ENCODE data around the gene GSDMA. TPM values are rescaled to one million over a fixed set of nuclear protein-coding genes. Genes with fewer than 3 reads are reported as not detected.

The GSDMA gene
- total RNA-seq, 1 experiment from 2014 or later = not detected

GRCh38 chr17:39954876-39955275 lies 7.9 kb upstream of the GSDMA start:
- peaks cover 8% of the 10 kb centered on the region for H3K23me2 ChIP-seq (ENCODE audit: insufficient read length, low read depth, low read length, poor library complexity, severe bottlenecking)
- no peak for TF ChIP-seq CTCF (conservative IDR thresholded peaks at IDR 0.05)
- H3K79me2 ChIP-seq (ENCODE audit: insufficient read depth, low read length) = no peaks in the 10 kb centered on the region
- Mint-ChIP-seq H3K27ac (0 out of 7 replicates have a peak overlapping the region, but pooled peaks of 1 of the 3 experiments have one; percentile 15), H3K36me3 (ENCODE audit: insufficient read depth in 1 of 3, low read depth in 3 of 3) (no peaks in the 10 kb centered on the region), H3K9me3 (no peaks in the 10 kb centered on the region; a peak in 1 of 5 replicates), H3K4me1 (peaks cover 22 to 27% of the 10 kb centered on the region in 2 experiments), H3K4me3 (peak overlapping the region; percentile 34 to 91; a peak in 3 of 5 replicates), H3K27me3 (ENCODE audit: low read depth) (peaks cover 19% of the 10 kb centered on the region)
- H2BK120ac ChIP-seq (ENCODE audit: low read depth, low read length, poor library complexity, severe bottlenecking) = no peak overlapping the region
- no peak overlapping the region for H4K8ac ChIP-seq (replicated peaks; ENCODE audit: insufficient read length, low read depth, low read length)
- no peak overlapping the region for H2BK12ac ChIP-seq (ENCODE audit: insufficient read length, low read depth, low read length)
- no peak overlapping the region for H2BK15ac ChIP-seq (ENCODE audit: low read depth, low read length)
- H3K18ac ChIP-seq (ENCODE audit: insufficient read length, low read depth, low read length) = no peak overlapping the region
- no peak overlapping the region for H4K5ac ChIP-seq (ENCODE audit: insufficient read length, low read depth, low read length)
- no peaks in the 10 kb centered on the region for H3K27me3 ChIP-seq (ENCODE audit: insufficient read depth, low read length)
- no peak overlapping the region for H4K91ac ChIP-seq (ENCODE audit: insufficient read length, low read depth, low read length)
- no peak overlapping the region for H2AK5ac ChIP-seq (ENCODE audit: insufficient read length, low read length)
- no peak overlapping the region for H2AFZ ChIP-seq (ENCODE audit: low read length)
- H3K14ac ChIP-seq (ENCODE audit: insufficient read depth, low read length) = no peak overlapping the region
- no peak overlapping the region for H3K27ac ChIP-seq (ENCODE audit: insufficient read length, low read depth, low read length)
- H3K4me1 ChIP-seq (ENCODE audit: insufficient read depth, low read length) = peaks cover 2% of the 10 kb centered on the region; the same call in 1 of the 2 replicates
- H4K20me1 ChIP-seq (ENCODE audit: control insufficient read depth, insufficient read depth, insufficient read length) = no peaks in the 10 kb centered on the region
- no peak overlapping the region for H2BK5ac ChIP-seq (ENCODE audit: insufficient read length, low read length)
- no peak overlapping the region for H3K56ac ChIP-seq (ENCODE audit: insufficient read length, low read depth, low read length)
- no CpG with 5 or more reads among the region's 4 CpGs for WGBS (ENCODE audit: extremely low coverage, insufficient read length, low lambda C conversion rate)
- no peak overlapping the region for H3K9ac ChIP-seq (ENCODE audit: extremely low read depth, insufficient read length, low read length)
- no peak overlapping the region for H3T11ph ChIP-seq (ENCODE audit: low read length)
- H3K4ac ChIP-seq (ENCODE audit: low read depth, low read length) = no peak overlapping the region
- no peaks in the 10 kb centered on the region for H3K9me3 ChIP-seq (ENCODE audit: control insufficient read depth, low read depth, low read length)
- DNase-seq = peak; percentile 66
- H3K23ac ChIP-seq (ENCODE audit: insufficient read length, low read depth, low read length) = no peak overlapping the region
- no peak overlapping the region for H2BK20ac ChIP-seq (ENCODE audit: low read depth, low read length, poor library complexity, severe bottlenecking)
- no peaks in the 10 kb centered on the region for H3K79me1 ChIP-seq (ENCODE audit: insufficient read depth, low read depth, low read length, poor library complexity, severe bottlenecking)
- no peak overlapping the region for H3K4me2 ChIP-seq (ENCODE audit: insufficient read depth, insufficient read length, low read length)

Data from H9 (cell line).